IMR-90 (cell line): ENCODE measurements around the gene HECTD1. TPM values are rescaled to one million over a fixed set of nuclear protein-coding genes. Genes with fewer than 3 reads are reported as not detected.

Experiments
- ATAC-seq: fragments of 200-7000 bp; cut with Tn5 transposase; 2 replicates; pipeline ENCODE4 v1.9.1; 2020; ENCODE audit warnings: low read depth, mild to moderate bottlenecking, moderate library complexity
- BruUV-seq: library from RNA; stranded (reverse); fragments of 400-500 nt; replicated peaks from 2 replicates; lab custom pipeline; 2021; lab: Mats Ljungman, UMichigan
- CTCF ChIA-PET: fragments of 300-600 bp; formaldehyde crosslinking; extraction: SDS; loops from one replicate; lab custom pipeline; 2021; ENCODE audit warnings: antibody characterized with exemption; lab: Yijun Ruan, JAX
- POLR2A ChIA-PET: fragments of 300-600 bp; sonication (Branson Sonifier 250); formaldehyde crosslinking; loops from one replicate; lab custom pipeline; 2022; ENCODE audit warnings: antibody characterized with exemption; ENCODE audit not compliant: unreplicated experiment; lab: Charles Lee
- DNase-seq: peaks from one replicate; pipeline ENCODE4 v3.0.0; 2013
- H2AFZ ChIP-seq: replicated peaks from 2 replicates; pipeline ENCODE3; 2013; ENCODE audit warnings: low read length, mild to moderate bottlenecking; ENCODE audit not compliant: poor library complexity
- H2AK5ac ChIP-seq: 2 replicates; pipeline ENCODE4 v1.6.1; 2013; ENCODE audit warnings: low read depth, low read length, inconsistent platforms
- H2AK9ac ChIP-seq: replicated peaks from 2 replicates; pipeline ENCODE3; 2013; ENCODE audit warnings: mild to moderate bottlenecking, low read depth, low read length, moderate library complexity; ENCODE audit not compliant: poor library complexity
- H2BK120ac ChIP-seq: 2 replicates; pipeline ENCODE4 v1.6.1; 2013; ENCODE audit warnings: low read depth, low read length, inconsistent platforms
- H2BK15ac ChIP-seq: 3 replicates; pipeline ENCODE4 v1.6.1; 2013; ENCODE audit warnings: low read depth, low read length, inconsistent platforms
- H2BK20ac ChIP-seq: 2 replicates; pipeline ENCODE4 v1.6.1; 2013; ENCODE audit warnings: low read depth, mild to moderate bottlenecking, inconsistent platforms, low read length, moderate library complexity
- H2BK5ac ChIP-seq: 2 replicates; pipeline ENCODE4 v1.6.1; 2013; ENCODE audit warnings: mild to moderate bottlenecking, low read depth, low read length, inconsistent platforms; ENCODE audit not compliant: poor library complexity, severe bottlenecking
- H3K14ac ChIP-seq: replicated peaks from 2 replicates; pipeline ENCODE4 v1.6.1; 2013; ENCODE audit warnings: low read depth, low read length, inconsistent platforms
- H3K18ac ChIP-seq: 2 replicates; pipeline ENCODE4 v1.6.1; 2013; ENCODE audit warnings: low read depth, low read length, control low read depth
- H3K23ac ChIP-seq: 2 replicates; pipeline ENCODE4 v1.6.1; 2013; ENCODE audit warnings: low read depth, low read length, inconsistent platforms
- H3K27ac ChIP-seq: 2 replicates; pipeline ENCODE4 v1.5.1; 2013; ENCODE audit warnings: mild to moderate bottlenecking, control low read depth, low read length; ENCODE audit not compliant: insufficient read depth
- H3K27me3 ChIP-seq: 2 replicates; pipeline ENCODE4 v1.6.1; 2013; ENCODE audit warnings: low read length; ENCODE audit not compliant: control insufficient read depth, insufficient read depth
- H3K36me3 ChIP-seq: 2 replicates; pipeline ENCODE4 v1.6.1; 2013; ENCODE audit warnings: low read length, mixed read lengths; ENCODE audit not compliant: control insufficient read depth, insufficient read depth
- H3K4ac ChIP-seq: 2 replicates; pipeline ENCODE4 v1.6.1; 2013; ENCODE audit warnings: low read depth, low read length, inconsistent platforms
- H3K4me1 ChIP-seq: 2 replicates; pipeline ENCODE4 v1.6.1; 2013; ENCODE audit warnings: low read length, mixed read lengths; ENCODE audit not compliant: control insufficient read depth, insufficient read depth
- H3K4me2 ChIP-seq: 2 replicates; pipeline ENCODE4 v1.6.1; 2013; ENCODE audit warnings: low read depth, mild to moderate bottlenecking, control low read depth, low read length, moderate library complexity
- H3K4me3 ChIP-seq: 2 replicates; pipeline ENCODE4 v1.5.1; 2013; ENCODE audit warnings: low read depth, mild to moderate bottlenecking, control low read depth, low read length, moderate library complexity; ENCODE audit not compliant: insufficient read depth
- H3K56ac ChIP-seq: 2 replicates; pipeline ENCODE4 v1.6.1; 2013; ENCODE audit warnings: low read length, inconsistent platforms; ENCODE audit not compliant: insufficient read depth; ENCODE audit errors: extremely low read depth
- H3K79me1 ChIP-seq, 2 experiments: 2 replicates each; pipeline ENCODE4 v1.6.1; 2013; ENCODE audit warnings: low read length in 2 of 2, inconsistent platforms in 1 of 2, low read depth in 1 of 2
- H3K9ac ChIP-seq: 2 replicates; pipeline ENCODE4 v1.6.1; 2013; ENCODE audit warnings: low read depth, low read length, control low read depth
- H3K9me1 ChIP-seq: 2 replicates; pipeline ENCODE4 v1.6.1; 2013; ENCODE audit warnings: low read length, inconsistent platforms; ENCODE audit not compliant: insufficient read depth
- H3K9me3 ChIP-seq: 2 replicates; pipeline ENCODE4 v1.6.1; 2013; ENCODE audit warnings: low read length; ENCODE audit not compliant: control insufficient read depth, insufficient read depth
- H4K20me1 ChIP-seq: 2 replicates; pipeline ENCODE4 v1.6.1; 2013; ENCODE audit warnings: low read length, inconsistent platforms; ENCODE audit not compliant: insufficient read depth
- H4K5ac ChIP-seq: 2 replicates; pipeline ENCODE4 v1.6.1; 2013; ENCODE audit warnings: mild to moderate bottlenecking, low read depth, low read length, control low read depth
- H4K8ac ChIP-seq, 2 experiments: 2 replicates each; pipeline ENCODE4 v1.6.1; 2013; ENCODE audit warnings: low read depth in 2 of 2, low read length in 2 of 2, control low read depth in 1 of 2, inconsistent platforms in 1 of 2
- H4K91ac ChIP-seq: 2 replicates; pipeline ENCODE4 v1.6.1; 2013; ENCODE audit warnings: low read depth, low read length, inconsistent platforms; ENCODE audit not compliant: insufficient read depth
- FOS ChIP-seq: fragments of 150-350 bp; IDR thresholded peaks from 2 replicates; pipeline ENCODE4 v1.6.1; 2016; ENCODE audit warnings: low read depth, low read length
- MAFK ChIP-seq: IDR thresholded peaks from 2 replicates; pipeline ENCODE4 v1.6.1; 2012; ENCODE audit warnings: low read depth, low read length, improper control_type of control experiment
- MXI1 ChIP-seq: IDR thresholded peaks from 2 replicates; pipeline ENCODE4 v1.6.1; 2012; ENCODE audit warnings: low read depth, mild to moderate bottlenecking, low read length, moderate library complexity, borderline replicate concordance
- RAD21 ChIP-seq: IDR thresholded peaks from 2 replicates; pipeline ENCODE4 v1.6.1; 2012; ENCODE audit warnings: low read length, improper control_type of control experiment
- RCOR1 ChIP-seq: IDR thresholded peaks from 2 replicates; pipeline ENCODE4 v1.6.1; 2012; ENCODE audit warnings: mild to moderate bottlenecking, low read length, improper control_type of control experiment; ENCODE audit not compliant: insufficient replicate concordance
- WGBS, 2 experiments: methylation state at CpG; one replicate each; pipeline versions ENCODE4 v1.1.5 to v1.1.7; 2013; ENCODE audit warnings: missing lambda C conversion rate in 2 of 2; ENCODE audit not compliant: insufficient read length in 1 of 2; ENCODE audit errors: extremely low coverage in 2 of 2; 5-methylcytosine and 5-hydroxymethylcytosine counted together
- dilution Hi-C: fragments of 300-500 bp; cut with HindIII; formaldehyde crosslinking; loops from one replicate; pipeline ENCODE4 v1.14.3; 2018; ENCODE audit warnings: low sequenced_read_pairs; ENCODE audit not compliant: unreplicated experiment
- in situ Hi-C: fragments of 300-500 bp; cut with MboI; formaldehyde crosslinking; loops from 3 replicates; pipeline ENCODE4 v1.14.3; 2019; ENCODE audit warnings: low sequenced_read_pairs, inconsistent platforms, mixed read lengths
- intact Hi-C: fragments of 100-400 bp; cut with micrococcal nuclease; formaldehyde crosslinking; loops from 2 replicates; pipeline ENCODE4 v1.10.0; 2022
- polyA plus RNA-seq, 3 experiments: library from polyadenylated mRNA; depleted of rRNA; stranded (reverse); fragments of >200 nt; gene quantifications; 2 replicates each; pipeline ENCODE4 v1.2.3, GENCODE V29; 2012; ENCODE audit warnings: low replicate concordance in 1 of 3
- total RNA-seq: library from RNA; depleted of rRNA; stranded (reverse); fragments of >200 nt; gene quantifications from 2 replicates; pipeline ENCODE4 v1.2.3, GENCODE V29; 2012
- TF ChIP-seq, protein P1 (sequence below): fragments of 150-350 bp; IDR thresholded peaks from 2 replicates; pipeline ENCODE4 v1.6.1; 2017; ENCODE audit warnings: mild to moderate bottlenecking, antibody characterized with exemption, low read length, low read depth

The HECTD1 gene
- total and polyA plus RNA-seq, 2 of the 4 experiments (the other 2 are of a cell fraction) = 48.5 to 228 TPM

DNA sequence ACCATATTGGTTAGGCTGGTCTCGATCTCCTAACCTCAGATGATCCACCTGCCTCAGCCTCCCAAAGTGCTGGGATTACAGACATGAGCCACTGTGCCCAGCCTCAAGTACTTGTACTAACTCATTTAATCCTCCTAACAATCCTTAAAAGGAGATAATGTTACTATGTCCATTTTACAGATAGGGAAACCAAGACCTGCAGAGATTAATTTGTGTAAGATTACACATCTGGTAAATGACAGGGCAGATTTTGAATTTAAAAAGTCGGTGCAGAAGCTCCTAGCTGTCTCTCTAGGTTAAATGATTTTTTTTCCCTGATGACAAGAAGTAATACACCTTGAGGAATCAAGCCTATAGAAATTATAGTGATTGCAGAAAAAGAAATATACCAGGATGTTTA lies 13.7 kb upstream of the HECTD1 start:
- BruUV-seq = no TSS peak
- no peak overlapping the region for H3K9ac ChIP-seq
- in situ Hi-C loops (no loop called here), dilution Hi-C loops (no loop called here), intact Hi-C loops (no loop called here)
- POLR2A ChIA-PET = no interaction called here
- no peak for TF ChIP-seq FOS
- TF ChIP-seq MXI1 = no peak
- TF ChIP-seq, protein P1, sequence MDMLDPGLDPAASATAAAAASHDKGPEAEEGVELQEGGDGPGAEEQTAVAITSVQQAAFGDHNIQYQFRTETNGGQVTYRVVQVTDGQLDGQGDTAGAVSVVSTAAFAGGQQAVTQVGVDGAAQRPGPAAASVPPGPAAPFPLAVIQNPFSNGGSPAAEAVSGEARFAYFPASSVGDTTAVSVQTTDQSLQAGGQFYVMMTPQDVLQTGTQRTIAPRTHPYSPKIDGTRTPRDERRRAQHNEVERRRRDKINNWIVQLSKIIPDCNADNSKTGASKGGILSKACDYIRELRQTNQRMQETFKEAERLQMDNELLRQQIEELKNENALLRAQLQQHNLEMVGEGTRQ = no peak
- no peak for TF ChIP-seq RAD21
- TF ChIP-seq MAFK = no peak
- TF ChIP-seq RCOR1 = no peak
- H2AK5ac ChIP-seq = no peak overlapping the region
- WGBS, 2 experiments = no CpG with 5 or more reads among the region's 2 CpGs
- H4K91ac ChIP-seq = no peak overlapping the region
- H3K4me2 ChIP-seq = no peak overlapping the region
- CTCF ChIA-PET = interaction anchor here (0.6 kb wide), 1 partner anchor 71 kb away, joined by 3 read pairs; no protein-coding TSS in a partner anchor
- H3K9me3 ChIP-seq = no peaks in the 10 kb centered on the region
- H3K27me3 ChIP-seq = no peaks in the 10 kb centered on the region
- no peak overlapping the region for H3K27ac ChIP-seq
- H3K4ac ChIP-seq = no peak overlapping the region
- peaks cover 2% of the 10 kb centered on the region; the same call in 1 of the 2 replicates for H3K4me1 ChIP-seq
- H3K23ac ChIP-seq = no peak overlapping the region
- no peak overlapping the region for H2AFZ ChIP-seq
- no peaks in the 10 kb centered on the region for H3K36me3 ChIP-seq
- no peaks in the 10 kb centered on the region for H4K20me1 ChIP-seq
- H3K56ac ChIP-seq = no peak overlapping the region
- no peaks in the 10 kb centered on the region for H3K9me1 ChIP-seq
- no peak overlapping the region for H3K4me3 ChIP-seq
- H2BK15ac ChIP-seq = no peak overlapping the region
- no peak overlapping the region for H2BK5ac ChIP-seq
- DNase-seq (no peak), ATAC-seq (no peak)
- no peak overlapping the region for H4K5ac ChIP-seq
- no peak overlapping the region for H2BK120ac ChIP-seq
- H4K8ac ChIP-seq = no peak overlapping the region
- no peak overlapping the region for H3K14ac ChIP-seq
- no peaks in the 10 kb centered on the region for H3K79me1 ChIP-seq
- H3K18ac ChIP-seq = no peak overlapping the region
- H2AK9ac ChIP-seq = no peak overlapping the region
- no peak overlapping the region for H2BK20ac ChIP-seq
